Measurements from ENCODE around the gene TLX1. TPM values are rescaled to one million over a fixed set of nuclear protein-coding genes. Genes with fewer than 3 reads are reported as not detected.

Gene TLX1
- total RNA-seq, 1 experiment from 2014 or later, result not detected

- Mint-ChIP-seq H3K27me3 (ENCODE audit: insufficient read depth, unreplicated experiment) (peaks cover 10% of the 10 kb centered on the region), H3K4me3 (ENCODE audit: unreplicated experiment) (no peak overlapping the region), H3K27ac (ENCODE audit: low read depth, unreplicated experiment) (no peak overlapping the region), H3K9me3 (ENCODE audit: unreplicated experiment) (no peaks in the 10 kb centered on the region), H3K36me3 (ENCODE audit: insufficient read depth, unreplicated experiment) (no peaks in the 10 kb centered on the region), H3K4me1 (ENCODE audit: insufficient read depth, unreplicated experiment) (no peaks in the 10 kb centered on the region)
- CTCF ChIA-PET, result interaction anchor here (1.2 kb wide), 1 partner anchor 87 kb away, joined by 3 read pairs; no protein-coding TSS in a partner anchor
- BruUV-seq (replicated peaks), result no TSS peak
- POLR2A ChIA-PET, result no interaction called here
- intact Hi-C loops (cut with micrococcal nuclease), result no loop called here
- TF ChIP-seq CTCF (IDR thresholded peaks at IDR 0.05; ENCODE audit: unreplicated experiment), result no peak
- no peak for DNase-seq (ENCODE audit: unreplicated experiment)
These were observed 51.8 kb downstream of the TLX1 start for GRCh38 chr10:101182936-101183335.

GRCh38 chr10:101183458-101184183 lies 52.5 kb downstream of the TLX1 start:
- no peak for TF ChIP-seq CTCF (IDR thresholded peaks at IDR 0.05; ENCODE audit: unreplicated experiment)
- ChIA-PET POLR2A (no interaction called here), CTCF (no interaction called here)
- Mint-ChIP-seq H3K27me3 (ENCODE audit: insufficient read depth, unreplicated experiment) (peaks cover 10% of the 10 kb centered on the region), H3K27ac (ENCODE audit: low read depth, unreplicated experiment) (no peak overlapping the region), H3K9me3 (ENCODE audit: unreplicated experiment) (no peaks in the 10 kb centered on the region), H3K36me3 (ENCODE audit: insufficient read depth, unreplicated experiment) (no peaks in the 10 kb centered on the region), H3K4me1 (ENCODE audit: insufficient read depth, unreplicated experiment) (no peaks in the 10 kb centered on the region), H3K4me3 (ENCODE audit: unreplicated experiment) (no peak overlapping the region)
- intact Hi-C loops (cut with micrococcal nuclease), result no loop called here
- DNase-seq (ENCODE audit: unreplicated experiment), result no peak
- no TSS peak for BruUV-seq (replicated peaks)

Other genes starting within 250 kb of the TLX1 start
- gene SLF2, start 218.3 kb upstream of the TLX1 start, total RNA-seq (2022), result 27.0 and 30.6 TPM in 2 replicates
- 0.32 TPM in 1 of 2 replicates, not detected in the other for gene SEMA4G, start 161.8 kb upstream of the TLX1 start, total RNA-seq (2022)
- gene MRPL43, start 143.8 kb upstream of the TLX1 start, total RNA-seq (2022), result 63.4 and 64.8 TPM in 2 replicates
- gene TWNK, start 143.8 kb upstream of the TLX1 start, total RNA-seq (2022), result 19.1 and 27.9 TPM in 2 replicates
- gene LZTS2, start 131.5 kb upstream of the TLX1 start, total RNA-seq (2022), result 15.2 and 18.6 TPM in 2 replicates
- 0.27 and 0.58 TPM in 2 replicates for gene PDZD7, start 100.2 kb upstream of the TLX1 start, total RNA-seq (2022)
- 39.4 and 55.2 TPM in 2 replicates for gene SFXN3, start 100.1 kb upstream of the TLX1 start, total RNA-seq (2022)
- gene KAZALD1, start 69.3 kb upstream of the TLX1 start, total RNA-seq (2022), result 2.4 and 6.7 TPM in 2 replicates
- gene LBX1, start 98.2 kb downstream of the TLX1 start, total RNA-seq (2022), result not detected in 2 replicates
- gene BTRC, start 222.9 kb downstream of the TLX1 start, total RNA-seq (2022), result 19.4 and 25.2 TPM in 2 replicates

Measured in MCF 10A (cell line).